ENCODE data around the gene MAST4.

The MAST4 gene

GRCh38 chr5:67129768-67130167 is 533.6 kb downstream of the MAST4 start:
- no peak for TF ChIP-seq ZNF274 (IDR thresholded peaks at IDR 0.05; ENCODE audit: low read depth, low read length)
- no peak overlapping the region for H3K4me3 ChIP-seq (ENCODE audit: low read length)

DNA sequence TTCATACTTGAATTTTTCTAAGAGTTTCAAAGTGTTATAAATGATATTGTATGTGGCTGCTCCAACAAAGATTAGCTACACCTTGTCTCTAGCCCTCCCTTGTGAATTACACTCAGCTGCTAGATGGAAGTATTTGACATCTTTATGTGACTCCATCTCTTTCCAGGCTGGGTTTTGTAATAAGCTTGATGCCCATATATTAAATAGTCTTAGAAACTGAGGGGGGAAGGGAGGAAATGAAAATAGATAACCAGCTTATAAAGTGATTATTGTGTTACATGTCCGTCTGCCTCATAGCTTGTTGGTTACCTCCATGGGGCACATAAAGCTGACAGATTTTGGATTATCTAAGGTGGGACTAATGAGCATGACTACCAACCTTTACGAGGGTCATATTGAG is 537.0 kb downstream of the MAST4 start:
- no peak for TF ChIP-seq ZNF274 (IDR thresholded peaks at IDR 0.05; ENCODE audit: low read depth, low read length)

GRCh38 chr5:67133776-67134175 is 537.6 kb downstream of the MAST4 start:
- no peak for TF ChIP-seq ZNF274 (IDR thresholded peaks at IDR 0.05; ENCODE audit: low read depth, low read length)
- H3K4me3 ChIP-seq (ENCODE audit: low read length), result no peak overlapping the region

More for the DNA sequence above, 537.0 kb downstream of the MAST4 start:
- no peak overlapping the region for H3K4me3 ChIP-seq (ENCODE audit: low read length)

DNA sequence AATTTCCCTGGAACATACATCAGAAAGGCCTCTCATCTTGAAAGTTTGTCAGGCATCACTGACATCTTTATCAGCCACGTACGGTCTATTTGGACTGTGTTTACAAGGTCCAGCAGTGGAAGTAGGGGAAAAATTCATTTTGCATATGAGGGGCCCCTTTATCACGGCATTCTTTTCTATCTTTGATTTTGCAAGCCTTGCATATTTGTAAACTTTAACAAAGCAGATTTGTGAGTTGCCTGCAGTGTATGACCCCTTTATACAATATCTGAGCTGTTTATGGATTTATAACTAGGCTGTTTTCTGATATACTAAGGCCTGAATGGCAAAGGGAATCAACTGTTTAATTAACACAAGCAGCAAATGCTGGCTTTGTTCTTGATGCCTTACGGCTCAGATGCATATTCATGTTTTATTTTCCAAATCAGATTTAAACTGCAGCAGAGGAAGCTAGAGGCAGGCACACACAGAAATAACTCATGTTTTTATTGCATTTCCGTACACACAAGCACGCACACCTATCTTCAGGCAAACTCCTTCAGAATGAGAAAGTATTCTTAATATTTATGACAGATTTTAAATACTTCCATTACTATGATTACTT is 539.3 kb downstream of the MAST4 start:
- TF ChIP-seq ZNF274 (IDR thresholded peaks at IDR 0.05; ENCODE audit: low read depth, low read length), result no peak
- no peak overlapping the region for H3K4me3 ChIP-seq (ENCODE audit: low read length)

DNA sequence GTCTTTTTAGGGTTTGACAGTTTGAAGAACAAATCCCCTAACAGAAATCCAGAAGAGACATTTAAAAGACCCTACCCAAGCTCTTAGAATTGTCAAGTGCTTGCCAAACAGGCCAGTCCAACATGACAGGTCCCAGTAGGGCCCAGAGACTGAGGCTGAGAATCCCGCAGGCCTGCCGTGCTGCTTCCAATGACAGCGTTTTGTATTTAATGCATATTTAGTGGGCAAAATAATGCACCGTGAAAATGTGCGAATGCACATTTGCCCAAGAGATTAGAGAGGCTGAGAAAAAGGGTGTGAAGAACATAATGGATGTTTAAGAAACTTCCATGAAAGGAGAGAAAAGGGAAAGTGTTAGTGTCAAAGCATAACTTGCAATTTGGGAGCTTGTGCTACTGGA is 542.8 kb downstream of the MAST4 start:
- TF ChIP-seq ZNF274 (IDR thresholded peaks at IDR 0.05; ENCODE audit: low read depth, low read length), result no peak
- no peak overlapping the region for H3K4me3 ChIP-seq (ENCODE audit: low read length)

- no peak for TF ChIP-seq ZNF274 (IDR thresholded peaks at IDR 0.05; ENCODE audit: low read depth, low read length)
- H3K4me3 ChIP-seq (ENCODE audit: low read length), result no peak overlapping the region
These were observed 544.2 kb downstream of the MAST4 start for GRCh38 chr5:67140413-67140812.

DNA sequence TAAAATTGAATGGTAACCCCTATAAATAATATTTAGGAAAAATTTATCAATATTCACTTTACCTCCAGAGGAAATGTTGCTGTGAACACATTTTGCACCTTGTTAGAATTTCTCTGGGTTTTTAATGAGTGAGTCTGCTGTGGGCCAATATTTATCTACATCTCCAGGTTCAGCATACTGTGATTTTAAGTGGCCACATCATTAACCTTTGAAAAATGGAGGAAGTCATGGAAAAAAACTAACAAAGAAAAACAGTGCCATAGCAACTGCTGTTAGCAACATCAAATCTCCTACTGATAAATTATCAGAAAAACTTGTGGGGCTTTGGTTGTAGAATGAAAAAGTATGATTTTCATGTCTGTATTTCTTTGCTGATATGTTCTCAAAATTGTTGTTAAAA is 545.5 kb downstream of the MAST4 start:
- no peak overlapping the region for H3K4me3 ChIP-seq (ENCODE audit: low read length)
- TF ChIP-seq ZNF274 (IDR thresholded peaks at IDR 0.05; ENCODE audit: low read depth, low read length), result no peak

GRCh38 chr5:67142816-67143215 is 546.6 kb downstream of the MAST4 start:
- no peak overlapping the region for H3K4me3 ChIP-seq (ENCODE audit: low read length)

GRCh38 chr5:67143549-67143948 is 547.4 kb downstream of the MAST4 start:
- TF ChIP-seq ZNF274 (IDR thresholded peaks at IDR 0.05; ENCODE audit: low read depth, low read length), result no peak
- H3K4me3 ChIP-seq (ENCODE audit: low read length), result no peak overlapping the region

More at GRCh38 chr5:67142816-67143215, 546.6 kb downstream of the MAST4 start:
- no peak for TF ChIP-seq ZNF274 (IDR thresholded peaks at IDR 0.05; ENCODE audit: low read depth, low read length)

DNA sequence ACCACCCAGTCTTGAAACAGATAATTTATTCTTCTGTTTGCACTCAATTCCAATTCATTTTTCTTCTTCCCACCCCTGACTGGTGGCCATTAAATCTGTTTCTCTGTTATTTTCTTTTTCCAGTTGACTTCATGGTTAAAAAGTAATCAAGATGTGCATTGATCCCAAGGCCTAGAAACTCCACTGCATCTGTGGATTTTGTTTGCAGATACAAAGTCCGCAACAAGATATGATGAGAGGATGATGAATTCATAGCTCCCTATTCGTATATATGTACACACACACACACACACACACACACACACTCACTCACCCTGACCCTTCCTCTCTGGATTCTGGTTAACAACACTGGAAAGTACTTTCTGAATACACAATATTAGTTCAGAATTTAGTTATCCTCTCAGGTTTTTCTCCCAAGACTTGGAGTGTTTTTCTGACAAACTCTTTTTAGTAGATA is 548.0 kb downstream of the MAST4 start:
- H3K4me3 ChIP-seq (ENCODE audit: low read length), result no peak overlapping the region

DNA sequence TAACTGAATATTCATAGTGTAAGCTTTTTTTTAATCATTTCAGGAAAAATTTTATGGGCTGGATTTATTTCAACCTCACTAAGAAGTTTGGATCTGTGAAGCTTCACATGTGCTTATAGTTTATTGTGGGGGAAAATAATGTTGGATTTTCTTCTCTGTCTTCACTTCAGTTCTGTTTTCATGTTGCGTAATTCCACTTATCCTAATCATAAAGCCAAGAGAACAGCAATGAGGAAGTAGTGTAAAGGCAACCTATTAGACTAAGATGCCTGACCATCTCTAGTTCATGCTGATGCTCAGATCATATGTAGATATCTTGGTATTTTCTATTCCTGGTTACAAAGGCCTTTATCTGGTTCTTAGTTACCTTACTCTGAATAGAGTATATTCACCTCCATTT is 550.4 kb downstream of the MAST4 start:
- no peak for TF ChIP-seq ZNF274 (IDR thresholded peaks at IDR 0.05; ENCODE audit: low read depth, low read length)
- H3K4me3 ChIP-seq (ENCODE audit: low read length), result no peak overlapping the region

More for the DNA sequence above, 548.0 kb downstream of the MAST4 start:
- no peak for TF ChIP-seq ZNF274 (IDR thresholded peaks at IDR 0.05; ENCODE audit: low read depth, low read length)

DNA sequence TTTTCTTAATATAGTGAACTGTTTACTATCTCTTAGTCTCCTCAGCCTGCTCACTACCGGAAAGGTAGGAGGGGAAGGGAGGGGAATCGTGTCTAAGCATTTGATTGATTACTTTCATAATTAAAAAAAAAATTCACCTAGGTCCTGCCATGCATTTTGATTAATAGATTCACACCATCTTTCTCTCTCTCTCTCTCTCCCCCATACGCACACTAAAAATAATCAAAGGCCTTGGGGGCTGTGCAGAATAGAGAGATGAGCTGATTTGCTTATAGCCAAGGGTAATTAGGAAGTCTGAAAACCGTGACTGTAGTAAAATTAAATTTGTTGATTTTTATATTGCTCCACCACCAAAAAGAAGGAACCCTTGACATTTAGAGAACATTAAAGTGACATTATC is 550.8 kb downstream of the MAST4 start:
- TF ChIP-seq ZNF274 (IDR thresholded peaks at IDR 0.05; ENCODE audit: low read depth, low read length), result no peak
- H3K4me3 ChIP-seq (ENCODE audit: low read length), result no peak overlapping the region

GRCh38 chr5:67147760-67148159 is 551.6 kb downstream of the MAST4 start:
- H3K4me3 ChIP-seq (ENCODE audit: low read length), result no peak overlapping the region
- TF ChIP-seq ZNF274 (IDR thresholded peaks at IDR 0.05; ENCODE audit: low read depth, low read length), result no peak

GRCh38 chr5:67149057-67149950 is 553.1 kb downstream of the MAST4 start:
- H3K4me3 ChIP-seq (ENCODE audit: low read length), result no peak overlapping the region
- TF ChIP-seq ZNF274 (IDR thresholded peaks at IDR 0.05; ENCODE audit: low read depth, low read length), result no peak

GRCh38 chr5:67149951-67150523 is 553.8 kb downstream of the MAST4 start:
- TF ChIP-seq ZNF274 (IDR thresholded peaks at IDR 0.05; ENCODE audit: low read depth, low read length), result no peak
- no peak overlapping the region for H3K4me3 ChIP-seq (ENCODE audit: low read length)
